ENCODE results near the gene MED13L.

MED13L gene

GRCh38 chr12:116126610-116127009 is 150.9 kb downstream of the MED13L start:
- no peak for DNase-seq (ENCODE audit: low read depth)

DNA sequence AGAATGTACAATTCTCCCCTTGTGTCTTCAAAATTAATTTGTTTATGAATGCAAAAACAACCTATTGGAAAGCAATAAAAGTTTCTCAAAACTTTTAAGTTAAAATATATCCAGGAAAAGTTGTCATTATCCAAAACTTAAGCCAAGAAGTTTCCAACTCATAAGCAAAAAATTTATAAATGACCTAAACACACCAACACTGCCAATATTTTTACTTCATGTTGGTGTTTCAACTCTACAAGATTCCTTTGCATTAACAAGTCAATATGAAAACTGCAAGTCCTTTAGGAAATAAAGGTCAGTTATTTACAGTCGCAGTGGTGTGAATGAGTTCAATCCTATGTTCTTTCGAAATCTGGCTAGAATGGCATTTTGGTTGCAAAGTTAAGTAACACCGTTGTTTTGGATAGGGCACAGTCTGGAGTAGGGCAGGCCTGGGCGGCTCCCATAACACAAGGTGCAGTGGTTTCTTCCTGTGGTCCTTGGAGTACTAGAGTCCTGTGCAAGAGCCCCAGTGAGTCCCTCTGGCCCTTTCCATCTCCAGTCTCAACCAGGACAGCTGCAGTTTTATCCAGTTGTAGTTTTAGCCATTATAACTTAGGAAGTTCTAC is 151.4 kb downstream of the MED13L start:
- no peak for DNase-seq (ENCODE audit: low read depth)

DNA sequence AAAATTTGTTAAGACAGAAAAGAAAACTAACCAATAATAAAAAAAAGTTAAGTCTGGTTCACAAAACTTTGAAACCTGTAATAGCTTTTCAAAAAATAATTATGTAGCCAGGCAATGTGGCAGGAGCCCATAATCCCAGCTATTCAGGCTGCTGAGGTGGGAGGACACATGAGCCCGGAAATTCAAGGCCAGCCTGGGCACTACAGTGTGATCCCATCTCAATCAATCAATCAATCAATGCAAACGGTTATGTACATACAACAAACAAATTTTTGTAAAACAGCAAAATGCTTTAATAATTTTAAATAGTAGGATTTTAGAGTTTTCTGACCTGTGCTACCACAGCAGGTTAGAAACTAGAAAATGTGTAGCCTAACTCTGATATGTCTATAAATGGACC is 152.4 kb downstream of the MED13L start:
- DNase-seq (ENCODE audit: low read depth), result no peak

DNA sequence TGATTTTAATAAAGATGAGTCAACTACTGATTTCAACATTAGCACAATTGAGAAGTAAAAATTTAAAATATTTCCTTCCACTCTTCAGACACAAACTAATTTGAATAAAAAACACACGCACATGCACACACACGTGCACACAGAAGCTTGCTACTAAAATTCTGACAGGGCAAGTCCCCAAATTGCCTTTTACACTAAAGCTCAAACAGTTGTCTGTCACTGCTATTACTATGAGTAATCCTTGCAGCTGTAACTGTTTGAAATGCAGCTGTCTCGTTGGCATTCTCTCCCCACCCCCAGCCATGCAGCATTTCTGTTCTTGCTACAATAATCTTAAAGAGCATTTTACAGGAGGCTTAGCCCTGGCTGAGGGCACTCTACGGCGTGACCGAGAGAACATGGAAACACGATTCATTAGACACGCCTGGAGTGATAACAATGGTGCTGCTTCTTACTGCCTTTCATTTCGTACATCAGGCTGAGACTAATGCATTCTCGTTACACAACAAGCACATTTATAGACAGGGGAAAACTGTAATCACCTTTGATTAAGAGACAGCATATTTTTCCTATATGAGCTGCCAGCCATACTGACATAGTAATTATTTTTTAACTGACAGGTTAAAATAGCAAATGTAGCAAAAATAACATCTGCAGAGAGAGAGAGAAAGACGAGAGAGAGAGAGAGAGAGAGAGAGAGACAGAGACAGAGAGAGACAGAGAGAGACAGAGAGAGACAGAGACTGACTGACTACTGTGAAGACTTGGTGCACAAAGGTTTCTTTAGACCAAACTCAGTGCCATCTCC is 153.8 kb downstream of the MED13L start:
- DNase-seq (ENCODE audit: low read depth), result no peak

- DNase-seq (ENCODE audit: low read depth), result no peak
These were observed 154.9 kb downstream of the MED13L start for GRCh38 chr12:116122628-116123027.

DNA sequence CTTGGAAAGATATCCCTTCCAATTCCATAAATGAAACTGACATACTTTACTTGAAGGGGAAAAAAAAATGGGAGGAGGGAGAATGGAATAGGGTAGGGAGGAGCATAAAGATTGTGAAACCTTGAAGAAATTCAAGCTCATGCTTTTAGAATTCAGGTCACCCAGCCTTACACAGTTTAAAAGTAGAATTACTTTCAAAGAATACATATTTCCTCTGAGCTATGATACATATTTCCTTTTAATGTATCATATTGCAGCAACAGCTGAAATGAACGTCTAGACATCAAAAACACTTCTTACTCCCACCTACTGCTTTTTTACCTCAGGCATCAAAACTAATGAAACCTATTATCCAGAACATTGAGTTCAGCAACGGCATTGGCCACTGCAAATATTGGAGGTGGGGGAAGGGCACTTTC is 156.0 kb downstream of the MED13L start:
- no peak for DNase-seq (ENCODE audit: low read depth)

- DNase-seq (ENCODE audit: low read depth), result no peak
These were observed 160.7 kb downstream of the MED13L start for GRCh38 chr12:116116650-116117424.

GRCh38 chr12:116113398-116114130 is 163.9 kb downstream of the MED13L start:
- no peak for DNase-seq (ENCODE audit: low read depth)

- no peak for DNase-seq (ENCODE audit: low read depth)
These were observed 170.6 kb downstream of the MED13L start for GRCh38 chr12:116106870-116107269.

GRCh38 chr12:116104167-116104767 is 173.2 kb downstream of the MED13L start:
- no peak for DNase-seq (ENCODE audit: low read depth)

DNA sequence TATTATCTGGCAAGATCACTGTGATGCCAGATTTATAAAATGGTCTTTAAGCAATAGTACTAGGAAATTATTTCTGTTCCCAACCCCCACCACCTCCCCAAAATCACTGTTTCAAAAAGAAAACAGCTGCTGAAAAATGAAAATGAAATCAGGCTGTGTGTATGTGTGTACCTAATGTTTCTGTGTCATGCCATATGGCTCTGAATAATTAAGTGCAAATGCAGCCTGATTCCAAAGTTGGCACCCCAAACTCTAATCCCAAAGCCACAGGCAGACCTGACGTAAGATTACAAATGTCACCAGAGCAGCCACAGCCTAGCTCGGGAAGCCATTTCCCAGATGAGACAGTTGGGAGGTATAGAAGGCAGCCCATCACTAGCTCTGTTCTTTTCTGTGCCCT is 175.5 kb downstream of the MED13L start:
- no peak for DNase-seq (ENCODE audit: low read depth)

GRCh38 chr12:116099652-116100432 is 177.7 kb downstream of the MED13L start:
- no peak for DNase-seq (ENCODE audit: low read depth)

- DNase-seq (ENCODE audit: low read depth), result no peak
These were observed 180.6 kb downstream of the MED13L start for GRCh38 chr12:116096874-116097273.

GRCh38 chr12:116094475-116094874 is 183.0 kb downstream of the MED13L start:
- no peak for DNase-seq (ENCODE audit: low read depth)

GRCh38 chr12:116093915-116094314 is 183.6 kb downstream of the MED13L start:
- no peak for DNase-seq (ENCODE audit: low read depth)

DNA sequence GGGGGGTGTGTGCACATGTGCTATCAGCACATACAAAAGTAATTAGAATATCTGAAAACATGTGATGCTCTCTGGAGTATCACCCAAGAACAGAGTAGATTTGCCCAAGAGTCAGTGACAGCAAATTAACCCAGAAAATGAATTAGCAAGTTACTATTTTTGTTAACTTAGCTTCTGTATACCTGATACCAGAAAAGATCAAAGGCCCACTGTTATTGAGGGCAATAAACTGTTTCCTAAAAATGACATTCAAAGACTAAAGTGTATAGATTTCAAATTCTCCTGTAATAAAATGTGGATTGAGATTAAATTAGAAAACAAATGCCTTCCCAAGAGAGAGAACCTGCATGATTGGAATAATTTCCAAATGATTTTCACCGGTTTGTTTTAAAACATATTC is 184.7 kb downstream of the MED13L start:
- DNase-seq (ENCODE audit: low read depth), result no peak

- no peak for DNase-seq (ENCODE audit: low read depth)
These were observed 185.3 kb downstream of the MED13L start for GRCh38 chr12:116092162-116092561.

- DNase-seq (ENCODE audit: low read depth), result no peak
These were observed 185.9 kb downstream of the MED13L start for GRCh38 chr12:116091579-116091978.

DNA sequence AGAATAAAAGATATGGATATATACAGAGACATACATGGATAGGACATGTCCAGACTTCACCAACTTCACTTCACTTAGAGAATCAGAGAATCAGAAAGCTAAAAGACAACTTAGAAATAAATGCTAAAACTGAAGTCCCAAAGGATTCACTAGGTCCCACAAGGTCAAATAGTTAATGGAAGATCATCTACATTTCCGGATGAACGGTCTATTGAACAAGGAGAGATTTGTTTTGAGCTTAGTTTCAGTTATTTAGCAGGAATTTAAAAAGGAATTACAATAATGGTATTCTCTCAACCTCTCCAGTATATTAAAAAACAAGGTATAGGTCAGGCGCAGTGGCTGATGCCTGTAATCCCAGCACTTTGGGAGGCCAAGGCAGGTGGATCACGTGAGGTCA is 187.0 kb downstream of the MED13L start:
- no peak for DNase-seq (ENCODE audit: low read depth)

- DNase-seq (ENCODE audit: low read depth), result no peak
These were observed 188.4 kb downstream of the MED13L start for GRCh38 chr12:116089080-116089479.

- DNase-seq (ENCODE audit: low read depth), result no peak
These were observed 189.5 kb downstream of the MED13L start for GRCh38 chr12:116087962-116088361.
